Islet of Langerhans (tissue), 1 donor: ENCODE data around the gene APBA3.

Source experiments
- FAIRE-seq: peaks from one replicate; lab custom pipeline; 2011; peaks lifted over from hg19 to GRCh38; lab: Jason Lieb, UNC

APBA3 gene

DNA sequence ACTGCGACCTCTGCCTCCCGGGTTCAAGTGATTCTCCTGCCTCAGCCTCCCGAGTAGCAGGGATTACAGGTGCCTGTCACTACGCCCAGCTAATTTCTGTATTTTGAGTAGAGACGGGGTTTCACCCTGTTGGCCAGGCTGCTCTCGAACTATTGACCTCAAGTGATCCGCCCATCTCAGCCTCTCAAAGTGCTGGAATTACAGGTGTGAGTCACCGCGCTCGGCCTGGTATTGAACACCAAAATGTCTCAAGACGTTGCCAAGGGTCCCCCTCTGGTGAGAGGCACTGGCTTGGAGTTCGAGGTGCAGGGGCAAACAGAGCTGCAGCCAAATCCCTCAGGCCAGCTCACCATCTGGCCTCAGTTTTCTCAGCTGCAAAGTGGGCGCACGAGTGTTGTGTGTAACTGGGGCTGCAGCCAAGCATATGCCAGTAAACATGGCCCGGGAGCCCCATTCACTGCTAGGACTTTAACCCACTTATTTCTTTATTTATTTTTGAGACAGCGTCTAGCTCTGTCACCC lies 45.3 kb downstream of the APBA3 start:
- no peak for FAIRE-seq

DNA sequence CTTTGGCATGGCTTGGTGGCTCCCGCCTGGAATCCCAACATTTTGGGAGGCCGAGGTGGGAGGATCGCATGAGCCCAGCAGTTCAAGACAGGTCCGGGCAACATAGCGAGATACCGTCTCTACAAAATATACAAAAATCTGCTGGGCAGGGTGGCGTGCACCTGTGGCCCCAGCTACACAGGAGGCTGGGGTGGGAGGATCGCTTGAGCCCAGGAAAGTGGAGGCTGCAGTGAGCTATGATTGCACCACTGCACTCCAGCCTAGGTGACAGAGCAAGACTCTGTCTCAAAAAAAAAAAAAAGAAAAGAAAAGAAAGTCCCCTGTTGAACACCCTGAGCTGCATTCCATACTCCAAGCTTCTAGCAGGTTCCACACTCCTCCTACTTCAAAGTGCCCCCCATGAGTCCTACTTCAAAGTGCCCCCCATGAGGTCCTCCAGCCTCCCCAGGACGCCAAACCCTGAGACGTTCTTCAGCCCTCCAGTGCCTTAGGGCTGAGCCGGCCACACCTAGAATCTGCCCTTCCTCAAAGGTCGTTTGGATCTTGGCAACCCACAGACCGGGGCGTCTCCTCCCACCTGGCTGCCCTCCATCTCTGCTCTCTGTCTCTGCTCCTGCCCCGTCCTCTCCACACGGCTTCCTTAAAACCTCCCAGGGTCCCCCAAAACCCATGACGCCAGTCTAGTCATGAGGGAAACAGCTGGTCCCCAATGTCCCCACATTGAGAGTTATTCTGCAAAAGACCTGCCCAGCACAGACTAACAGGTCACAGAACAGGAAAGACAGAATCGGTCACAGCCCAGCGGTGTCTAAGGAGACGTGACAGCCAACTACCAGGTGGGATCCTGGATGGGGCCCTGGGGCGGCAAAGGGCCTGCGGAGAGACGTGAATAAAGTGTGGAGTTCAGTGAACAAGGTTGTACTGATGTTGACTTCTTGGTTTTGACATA lies 48.6 kb downstream of the APBA3 start:
- FAIRE-seq, result no peak

DNA sequence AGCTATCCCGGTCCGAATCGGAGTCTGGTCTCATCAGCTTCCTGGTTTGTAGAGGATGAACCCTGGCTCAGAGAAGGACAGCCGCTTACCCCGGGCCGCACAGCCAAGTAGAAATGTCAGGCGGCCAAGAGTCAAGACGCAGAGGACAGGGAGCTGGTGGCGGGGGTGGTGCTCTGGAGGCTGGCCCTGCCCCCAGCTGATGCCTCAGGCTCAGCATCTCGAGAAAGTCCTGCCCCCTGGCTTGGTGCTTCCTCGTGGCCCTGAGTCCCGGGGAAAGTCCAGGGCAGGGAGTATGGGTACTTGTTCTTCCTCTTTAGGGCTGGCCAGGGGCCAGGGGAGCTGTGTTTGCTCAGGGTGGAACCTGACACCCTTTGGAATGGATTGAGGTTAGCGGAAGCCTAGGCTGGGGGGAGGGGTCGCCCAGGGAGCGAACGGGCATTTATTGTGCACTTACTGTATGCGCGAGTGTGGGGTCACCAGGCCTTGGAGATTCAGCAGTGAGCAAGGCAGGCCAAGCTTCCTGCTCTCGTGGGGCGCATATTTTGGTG lies 51.2 kb downstream of the APBA3 start:
- FAIRE-seq, result no peak

DNA sequence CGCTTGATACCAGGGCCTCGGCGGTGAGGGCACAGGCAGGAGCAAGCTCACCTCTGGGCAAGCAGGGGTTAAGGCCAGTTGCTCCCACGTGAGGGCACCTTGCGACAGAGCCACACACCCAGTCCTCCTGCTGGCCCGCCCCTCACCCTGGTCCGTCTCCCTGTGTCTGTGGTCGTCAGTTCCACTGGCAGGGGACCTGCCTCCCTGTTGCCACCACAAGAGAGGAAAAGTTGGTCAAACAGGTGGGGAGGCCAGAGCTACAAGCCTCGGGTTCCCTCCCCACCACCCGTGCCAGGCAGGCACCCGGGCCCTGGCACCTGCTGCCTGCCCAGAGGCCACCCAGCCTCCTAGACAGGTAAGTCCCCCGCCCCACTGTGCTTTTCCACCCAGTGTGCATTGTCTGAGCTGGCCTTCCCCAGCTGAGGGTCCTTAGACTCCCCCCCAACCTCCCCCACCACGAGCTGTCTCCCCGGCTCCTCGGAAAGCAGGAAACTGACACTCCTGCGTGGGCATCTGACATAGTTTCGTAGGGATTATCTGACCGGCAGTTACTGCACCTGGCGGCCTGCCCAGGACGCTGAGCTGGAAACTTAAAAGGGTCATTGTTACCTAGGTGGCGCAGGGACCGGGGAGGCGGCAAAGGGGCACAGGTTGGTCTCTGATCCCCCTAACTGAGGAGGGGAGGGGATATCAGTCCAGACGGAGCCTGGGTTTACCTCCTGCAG lies 53.1 kb downstream of the APBA3 start, which contains the start of gene TJP3:
TJP3 (plus strand) TSS at position 178 of the 725 bp plus-strand sequence. CDS start 20,049 bp downstream, outside the sequence.
- no peak for FAIRE-seq

DNA sequence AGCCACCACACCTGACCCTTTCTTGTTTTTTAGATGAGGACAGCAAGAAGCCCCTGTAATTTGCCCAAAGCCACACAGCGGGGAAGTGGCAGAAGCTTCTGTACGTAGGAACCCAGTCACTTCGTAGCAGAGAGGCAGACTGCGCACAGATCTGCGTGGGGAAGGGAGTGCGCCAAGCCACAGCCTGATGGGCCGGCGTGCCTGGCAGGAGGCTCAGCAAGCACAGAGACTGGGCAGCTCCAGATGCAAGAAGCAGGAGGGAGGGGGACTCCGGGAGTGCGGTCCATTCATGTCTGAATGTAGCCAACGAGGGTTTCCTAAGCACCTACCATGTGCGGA lies 53.7 kb downstream of the APBA3 start:
- no peak for FAIRE-seq

- FAIRE-seq, result no peak
Observed at GRCh38 chr19:3701200-3701599, 60.3 kb downstream of the APBA3 start.
